Keratinocyte (primary cell): ENCODE results near the gene SMIM36. TPM values are rescaled to one million over a fixed set of nuclear protein-coding genes. Genes with fewer than 3 reads are reported as not detected.
"Not testable (repeated sequence)": the region's sequence is repeated elsewhere in the genome, so short reads cannot be mapped to it uniquely, and the experiment has no call there.

Source experiments
- DNase-seq: peaks from one replicate; pipeline ENCODE4 v3.0.0-alpha.2; 2011; ENCODE audit warnings: low read depth, missing footprints, low spot score
- FAIRE-seq: peaks from 2 replicates; lab custom pipeline; 2011; peaks lifted over from hg19 to GRCh38; lab: Jason Lieb, UNC
- H2AFZ ChIP-seq: 2 replicates; pipeline ENCODE4 v1.6.0; 2012; ENCODE audit warnings: low read length, control low read depth, inconsistent platforms; ENCODE audit not compliant: control insufficient read depth
- H3K27ac ChIP-seq: 2 replicates; pipeline ENCODE4 v1.5.1; 2011; ENCODE audit warnings: low read length; ENCODE audit not compliant: control insufficient read depth, insufficient read depth
- H3K27me3 ChIP-seq: 3 replicates; pipeline ENCODE4 v1.6.0; 2011; ENCODE audit warnings: low read length; ENCODE audit not compliant: control insufficient read depth, insufficient read depth; ENCODE audit errors: extremely low read depth
- H3K36me3 ChIP-seq, 2 experiments: 2 replicates in 1 of 2; 3 replicates in 1 of 2; pipeline ENCODE4 v1.5.1; 2011; ENCODE audit warnings: low read length in 2 of 2, mild to moderate bottlenecking in 1 of 2; ENCODE audit not compliant: control insufficient read depth in 2 of 2, insufficient read depth in 2 of 2; ENCODE audit errors: extremely low read depth in 1 of 2
- H3K4me1 ChIP-seq: 3 replicates; pipeline ENCODE4 v1.5.1; 2011; ENCODE audit warnings: low read length; ENCODE audit not compliant: control insufficient read depth, insufficient read depth; ENCODE audit errors: extremely low read depth
- H3K4me2 ChIP-seq: 3 replicates; pipeline ENCODE4 v1.6.0; 2011; ENCODE audit warnings: low read depth, low read length; ENCODE audit not compliant: control insufficient read depth, insufficient read depth; ENCODE audit errors: extremely low read depth
- H3K4me3 ChIP-seq, 3 experiments: fragments of 200-600 bp in 1 of 3; sonication (generic) in 1 of 3; 2 replicates in 2 of 3; 3 replicates in 1 of 3; pipeline ENCODE4 v1.5.1; 2011 to 2016; ENCODE audit warnings: low read length in 3 of 3, mild to moderate bottlenecking in 3 of 3, control low read depth in 2 of 3, inconsistent platforms in 1 of 3, low read depth in 1 of 3, mixed read lengths in 1 of 3, mixed run types in 1 of 3, moderate library complexity in 1 of 3; ENCODE audit not compliant: control insufficient read depth in 2 of 3, insufficient read depth in 2 of 3; ENCODE audit errors: extremely low read depth in 1 of 3
- H3K79me2 ChIP-seq: 2 replicates; pipeline ENCODE4 v1.6.0; 2012; ENCODE audit warnings: low read length; ENCODE audit not compliant: control insufficient read depth, insufficient read depth
- H3K9ac ChIP-seq: 3 replicates; pipeline ENCODE4 v1.6.0; 2011; ENCODE audit warnings: low read length; ENCODE audit not compliant: control insufficient read depth, insufficient read depth; ENCODE audit errors: extremely low read depth
- H3K9me1 ChIP-seq: 3 replicates; pipeline ENCODE4 v1.6.0; 2011; ENCODE audit warnings: low read length; ENCODE audit not compliant: control insufficient read depth, insufficient read depth; ENCODE audit errors: extremely low read depth
- H3K9me3 ChIP-seq: 2 replicates; pipeline ENCODE4 v1.5.1; 2012; ENCODE audit warnings: low read depth, low read length; ENCODE audit not compliant: control insufficient read depth
- H4K20me1 ChIP-seq: 3 replicates; pipeline ENCODE4 v1.6.0; 2011; ENCODE audit warnings: low read length; ENCODE audit not compliant: control insufficient read depth, insufficient read depth; ENCODE audit errors: extremely low read depth
- CTCF ChIP-seq, 3 experiments: IDR thresholded peaks in 1 of 3; conservative IDR thresholded peaks in 1 of 3; optimal IDR thresholded peaks in 1 of 3; 2 replicates in 2 of 3; 3 replicates in 1 of 3; pipeline versions ENCODE3 to v1.5.1; 2011; ENCODE audit warnings: low read length in 3 of 3, mild to moderate bottlenecking in 3 of 3, moderate library complexity in 2 of 3, control low read depth in 1 of 3, inconsistent platforms in 1 of 3; ENCODE audit not compliant: insufficient read depth in 2 of 3; ENCODE audit errors: extremely low read depth in 1 of 3
- EZH2 ChIP-seq: IDR thresholded peaks from one replicate; pipeline ENCODE4 v1.6.1; 2012; ENCODE audit warnings: inconsistent platforms, mild to moderate bottlenecking, low read length, moderate library complexity
- dilution Hi-C: fragments of 300-500 bp; cut with MboI; formaldehyde crosslinking; loops from one replicate; pipeline ENCODE4 v1.7.0; 2020; ENCODE audit warnings: low sequenced_read_pairs; ENCODE audit not compliant: extremely low pct_ligation_motif_present
- polyA plus RNA-seq, 5 experiments: library from polyadenylated mRNA; depleted of rRNA in 3 of 5; stranded (reverse) in 3 of 5; stranded (forward) in 1 of 5; unstranded in 1 of 5; fragments of >200 nt; gene quantifications; 1 replicate in 1 of 5; 2 replicates in 3 of 5; 3 replicates in 1 of 5; pipeline versions ENCODE4 v1.2.1 to v1.2.3, GENCODE V29; 2011 to 2012; ENCODE audit warnings: missing spikeins in 2 of 5, low read depth in 1 of 5, low replicate concordance in 1 of 5

Gene SMIM36
- polyA plus RNA-seq, 1 donor (not counting 4 experiments of a cell fraction or from before 2014, with no cell fraction given), result not detected

- FAIRE-seq (no peak), DNase-seq (no peak)
- no peaks in the 10 kb centered on the region for H3K4me1 ChIP-seq
- H3K9me3 ChIP-seq, result no peaks in the 10 kb centered on the region
- H2AFZ ChIP-seq, result no peak overlapping the region
- no peak for TF ChIP-seq EZH2
- no peak for TF ChIP-seq CTCF (optimal IDR thresholded peaks at IDR 0.05 in 1 of 3, IDR thresholded peaks at IDR 0.05 in 1 of 3, conservative IDR thresholded peaks at IDR 0.05 in 1 of 3; ENCODE audit: extremely low read depth in 1 of 3, insufficient read depth in 2 of 3, low read length in 3 of 3)
- H3K4me2 ChIP-seq, result no peak overlapping the region
- H3K9me1 ChIP-seq, result no peaks in the 10 kb centered on the region
- H3K27me3 ChIP-seq, result no peaks in the 10 kb centered on the region
- H3K27ac ChIP-seq, result no peak overlapping the region
- H3K9ac ChIP-seq, result no peak overlapping the region
- no peaks in the 10 kb centered on the region for H4K20me1 ChIP-seq
- H3K79me2 ChIP-seq, result no peaks in the 10 kb centered on the region
- no peaks in the 10 kb centered on the region for H3K36me3 ChIP-seq
- H3K4me3 ChIP-seq, result no peak overlapping the region
- dilution Hi-C loops, result no loop called here
These were observed 62.6 kb downstream of the SMIM36 start for GRCh38 chr17:55448681-55449080.

GRCh38 chr17:55446581-55447205 lies 64.6 kb downstream of the SMIM36 start:
- H3K9me1 ChIP-seq, result no peaks in the 10 kb centered on the region
- DNase-seq (no peak), FAIRE-seq (no peak)
- dilution Hi-C loops, result no loop called here
- H3K79me2 ChIP-seq, result no peaks in the 10 kb centered on the region
- no peaks in the 10 kb centered on the region for H3K4me1 ChIP-seq
- TF ChIP-seq CTCF (optimal IDR thresholded peaks at IDR 0.05 in 1 of 3, IDR thresholded peaks at IDR 0.05 in 1 of 3, conservative IDR thresholded peaks at IDR 0.05 in 1 of 3; ENCODE audit: extremely low read depth in 1 of 3, insufficient read depth in 2 of 3, low read length in 3 of 3) (no peak), EZH2 (no peak)
- no peak overlapping the region for H2AFZ ChIP-seq
- H3K9me3 ChIP-seq, result no peaks in the 10 kb centered on the region
- H3K27me3 ChIP-seq, result no peaks in the 10 kb centered on the region
- H4K20me1 ChIP-seq, result no peaks in the 10 kb centered on the region
- H3K9ac ChIP-seq, result no peak overlapping the region
- no peak overlapping the region for H3K4me2 ChIP-seq
- H3K27ac ChIP-seq, result no peak overlapping the region
- no peak overlapping the region for H3K4me3 ChIP-seq
- no peaks in the 10 kb centered on the region for H3K36me3 ChIP-seq

GRCh38 chr17:55446004-55446403 lies 65.2 kb downstream of the SMIM36 start:
- not testable (repeated sequence) for H3K27ac ChIP-seq, FAIRE-seq

More at GRCh38 chr17:55446004-55446403, 65.2 kb downstream of the SMIM36 start:
- H3K4me1 ChIP-seq, H3K79me2 ChIP-seq, H3K4me2 ChIP-seq, H4K20me1 ChIP-seq, H3K9me3 ChIP-seq, DNase-seq, dilution Hi-C loops, H2AFZ ChIP-seq, H3K9me1 ChIP-seq, H3K4me3 ChIP-seq, H3K9ac ChIP-seq, H3K27me3 ChIP-seq, H3K36me3 ChIP-seq: not testable (repeated sequence)
